ENCODE results near the gene HNF1A. TPM values are rescaled to one million over a fixed set of nuclear protein-coding genes. Genes with fewer than 3 reads are reported as not detected.

Gene HNF1A
- total and polyA plus RNA-seq, 2 of the 4 experiments (the other 2 are of a cell fraction) = under 0.01 TPM; not detected in 1

GRCh38 chr12:120933786-120934185, 44.6 kb upstream of the HNF1A start:
- BruUV-seq (replicated peaks) = no TSS peak
- dilution Hi-C loops (cut with HindIII; ENCODE audit: low sequenced_read_pairs, unreplicated experiment) (no loop called here), intact Hi-C loops (cut with micrococcal nuclease) (no loop called here), in situ Hi-C loops (cut with MboI; ENCODE audit: low sequenced_read_pairs) (no loop called here)
- CTCF ChIA-PET = interaction anchor here (1.0 kb wide), 1 partner anchor 10 kb away, joined by 4 read pairs; no protein-coding TSS in a partner anchor
- Histone ChIP-seq H4K5ac (ENCODE audit: low read depth, low read length) (no peak overlapping the region), H2AK9ac (replicated peaks; ENCODE audit: low read depth, low read length, poor library complexity) (no peak overlapping the region), H2AK5ac (ENCODE audit: low read depth, low read length) (no peak overlapping the region), H3K27ac (ENCODE audit: insufficient read depth, low read length) (no peak overlapping the region), H3K9me1 (ENCODE audit: insufficient read depth, low read length) (no peaks in the 10 kb centered on the region; the same call in 1 of the 2 replicates), H3K4me3 (ENCODE audit: insufficient read depth, low read depth, low read length) (no peak overlapping the region), H3K9ac (ENCODE audit: low read depth, low read length) (no peak overlapping the region), H3K79me1 (ENCODE audit: low read depth in 1 of 2, low read length in 2 of 2) (no peaks in the 10 kb centered on the region), H4K8ac (ENCODE audit: low read depth in 2 of 2, low read length in 2 of 2) (no peak overlapping the region), H2BK15ac (ENCODE audit: low read depth, low read length) (no peak overlapping the region), H3K23ac (ENCODE audit: low read depth, low read length) (no peak overlapping the region), H3K4me1 (ENCODE audit: control insufficient read depth, insufficient read depth, low read length) (no peaks in the 10 kb centered on the region), H3K4me2 (ENCODE audit: low read depth, low read length) (no peak overlapping the region), H2AFZ (replicated peaks; ENCODE audit: low read length, poor library complexity) (no peak overlapping the region), H2BK5ac (ENCODE audit: low read depth, low read length, poor library complexity, severe bottlenecking) (no peak overlapping the region), H3K18ac (ENCODE audit: low read depth, low read length) (no peak overlapping the region), H3K4ac (ENCODE audit: low read depth, low read length) (no peak overlapping the region), H3K9me3 (ENCODE audit: control insufficient read depth, insufficient read depth, low read length) (no peaks in the 10 kb centered on the region), H2BK120ac (ENCODE audit: low read depth, low read length) (no peak overlapping the region), H2BK20ac (ENCODE audit: low read depth, low read length) (no peak overlapping the region), H4K91ac (ENCODE audit: insufficient read depth, low read depth, low read length) (no peak overlapping the region), H3K36me3 (ENCODE audit: control insufficient read depth, insufficient read depth, low read length) (no peaks in the 10 kb centered on the region), H3K56ac (ENCODE audit: extremely low read depth, insufficient read depth, low read length) (no peak overlapping the region), H4K20me1 (ENCODE audit: insufficient read depth, low read length) (no peaks in the 10 kb centered on the region), H3K14ac (replicated peaks; ENCODE audit: low read depth, low read length) (no peak overlapping the region), H3K27me3 (ENCODE audit: control insufficient read depth, insufficient read depth, low read length) (peaks cover 3% of the 10 kb centered on the region; the same call in 1 of the 2 replicates)
- no peak for TF ChIP-seq CHD1 (IDR thresholded peaks at IDR 0.05; ENCODE audit: low read depth, low read length)
- no peak for TF ChIP-seq RCOR1 (IDR thresholded peaks at IDR 0.05; ENCODE audit: insufficient replicate concordance, low read length)
- no peak for TF ChIP-seq USF2 (IDR thresholded peaks at IDR 0.05; ENCODE audit: low read depth, low read length)
- no peak for TF ChIP-seq MAFK (IDR thresholded peaks at IDR 0.05; ENCODE audit: low read depth, low read length)
- TF ChIP-seq FOS (IDR thresholded peaks at IDR 0.05; ENCODE audit: low read depth, low read length) = no peak
- TF ChIP-seq BHLHE40 (IDR thresholded peaks at IDR 0.05; ENCODE audit: low read depth, low read length) = no peak
- no peak for TF ChIP-seq POLR2A (IDR thresholded peaks at IDR 0.05; ENCODE audit: low read depth, low read length)
- TF ChIP-seq SMC3 (IDR thresholded peaks at IDR 0.05; ENCODE audit: low read depth, low read length) = no peak
- TF ChIP-seq CEBPB (IDR thresholded peaks at IDR 0.05; ENCODE audit: low read depth, low read length) = no peak
- TF ChIP-seq RFX5 (IDR thresholded peaks at IDR 0.05; ENCODE audit: low read depth, low read length) = no peak
- TF ChIP-seq ELK1 (IDR thresholded peaks at IDR 0.05; ENCODE audit: borderline replicate concordance, low read depth, low read length) = no peak
- ATAC-seq (ENCODE audit: low read depth) (no peak), DNase-seq (no peak)
- WGBS, 2 experiments (ENCODE audit: extremely low coverage in 2 of 2, insufficient read length in 1 of 2) = no CpG with 5 or more reads among the region's 6 CpGs
- POLR2A ChIA-PET (ENCODE audit: unreplicated experiment) = no interaction called here

Measured in IMR-90 (cell line).